Retinal pigment epithelial cell (primary cell): ENCODE data around the gene CELSR3.

Source experiments
- DNase-seq: peaks from one replicate; pipeline ENCODE4 v3.0.0-alpha.2; 2010; ENCODE audit warnings: low read depth
- H3K4me3 ChIP-seq: 2 replicates; pipeline ENCODE4 v1.5.1; 2011; ENCODE audit warnings: mild to moderate bottlenecking, low read length, control low read depth, moderate library complexity
- TF ChIP-seq, protein P1 (sequence below): conservative IDR thresholded peaks from 2 replicates; pipeline ENCODE4 v1.5.1; 2011; ENCODE audit warnings: low read depth, low read length, control low read depth, inconsistent platforms

The CELSR3 gene

DNA sequence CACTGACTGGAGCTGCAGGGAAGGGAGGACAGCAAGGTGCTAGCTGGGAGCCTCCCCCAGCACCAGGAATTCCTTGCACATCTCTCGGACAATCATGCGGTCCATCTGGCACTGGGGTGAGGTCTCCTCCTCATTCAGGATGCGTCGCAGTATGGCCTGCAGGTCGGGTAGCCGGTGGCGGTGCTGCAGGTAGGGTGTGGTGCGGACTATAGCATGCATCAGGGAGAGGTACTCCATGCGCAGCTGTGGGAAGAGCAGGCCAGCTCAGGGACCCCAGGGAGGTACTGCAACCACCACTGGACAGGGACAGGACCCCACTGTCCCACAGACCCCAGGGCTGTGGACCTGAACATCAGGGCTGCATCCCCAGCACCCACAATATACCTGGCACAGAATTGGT lies 11.8 kb upstream of the CELSR3 start:
- DNase-seq, result no peak
- TF ChIP-seq, protein P1, sequence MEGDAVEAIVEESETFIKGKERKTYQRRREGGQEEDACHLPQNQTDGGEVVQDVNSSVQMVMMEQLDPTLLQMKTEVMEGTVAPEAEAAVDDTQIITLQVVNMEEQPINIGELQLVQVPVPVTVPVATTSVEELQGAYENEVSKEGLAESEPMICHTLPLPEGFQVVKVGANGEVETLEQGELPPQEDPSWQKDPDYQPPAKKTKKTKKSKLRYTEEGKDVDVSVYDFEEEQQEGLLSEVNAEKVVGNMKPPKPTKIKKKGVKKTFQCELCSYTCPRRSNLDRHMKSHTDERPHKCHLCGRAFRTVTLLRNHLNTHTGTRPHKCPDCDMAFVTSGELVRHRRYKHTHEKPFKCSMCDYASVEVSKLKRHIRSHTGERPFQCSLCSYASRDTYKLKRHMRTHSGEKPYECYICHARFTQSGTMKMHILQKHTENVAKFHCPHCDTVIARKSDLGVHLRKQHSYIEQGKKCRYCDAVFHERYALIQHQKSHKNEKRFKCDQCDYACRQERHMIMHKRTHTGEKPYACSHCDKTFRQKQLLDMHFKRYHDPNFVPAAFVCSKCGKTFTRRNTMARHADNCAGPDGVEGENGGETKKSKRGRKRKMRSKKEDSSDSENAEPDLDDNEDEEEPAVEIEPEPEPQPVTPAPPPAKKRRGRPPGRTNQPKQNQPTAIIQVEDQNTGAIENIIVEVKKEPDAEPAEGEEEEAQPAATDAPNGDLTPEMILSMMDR, result no peak
- H3K4me3 ChIP-seq, result no peak overlapping the region

DNA sequence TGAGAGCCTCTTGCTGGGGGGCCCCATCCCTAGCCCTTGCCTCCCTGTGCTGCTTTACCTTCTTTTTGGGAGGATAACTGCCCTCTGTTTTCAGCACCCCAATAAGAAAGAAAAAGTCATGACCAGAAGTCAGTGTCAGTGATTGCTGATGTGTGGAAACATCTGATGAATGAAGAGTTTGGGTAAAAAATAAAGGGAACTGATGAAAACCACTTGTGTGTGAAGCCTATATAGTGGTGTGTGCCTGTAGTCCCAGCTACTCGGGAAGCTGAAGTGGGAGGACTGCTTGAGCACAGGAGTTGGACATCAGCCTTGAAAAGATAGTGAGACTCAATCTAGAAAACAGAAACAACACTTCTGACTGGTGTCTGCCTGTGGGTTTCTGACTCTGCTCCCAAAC lies 9.8 kb upstream of the CELSR3 start:
- TF ChIP-seq, protein P1, result no peak
- H3K4me3 ChIP-seq, result no peak overlapping the region
- no peak for DNase-seq

- no peak overlapping the region for H3K4me3 ChIP-seq
- TF ChIP-seq, protein P1, result no peak
- no peak for DNase-seq
Observed at GRCh38 chr3:48664929-48665328, 2.2 kb upstream of the CELSR3 start.

DNA sequence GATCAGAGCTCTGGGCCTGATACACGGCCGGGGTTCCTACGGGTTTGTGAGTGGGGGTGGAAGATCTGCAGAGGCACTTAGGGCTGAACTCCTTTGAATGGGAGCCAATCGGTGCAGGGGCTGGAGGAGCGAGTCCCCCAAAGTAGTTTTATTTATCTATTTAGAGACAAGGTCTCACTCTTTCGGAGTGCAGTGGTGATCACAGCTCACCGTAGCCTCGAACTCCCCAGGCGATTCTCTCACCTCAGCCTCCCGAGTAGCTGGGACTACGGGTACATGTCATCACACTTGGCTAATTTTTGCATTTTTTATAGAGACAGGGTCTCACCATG lies 1.6 kb upstream of the CELSR3 start:
- TF ChIP-seq, protein P1, result no peak
- H3K4me3 ChIP-seq, result no peak overlapping the region
- DNase-seq, result no peak

- H3K4me3 ChIP-seq, result peak overlapping the region; percentile 51
- TF ChIP-seq, protein P1, result peak; percentile 90
- DNase-seq, result peak; percentile 98
Observed at GRCh38 chr3:48663489-48664312, 1.0 kb upstream of the CELSR3 start.

DNA sequence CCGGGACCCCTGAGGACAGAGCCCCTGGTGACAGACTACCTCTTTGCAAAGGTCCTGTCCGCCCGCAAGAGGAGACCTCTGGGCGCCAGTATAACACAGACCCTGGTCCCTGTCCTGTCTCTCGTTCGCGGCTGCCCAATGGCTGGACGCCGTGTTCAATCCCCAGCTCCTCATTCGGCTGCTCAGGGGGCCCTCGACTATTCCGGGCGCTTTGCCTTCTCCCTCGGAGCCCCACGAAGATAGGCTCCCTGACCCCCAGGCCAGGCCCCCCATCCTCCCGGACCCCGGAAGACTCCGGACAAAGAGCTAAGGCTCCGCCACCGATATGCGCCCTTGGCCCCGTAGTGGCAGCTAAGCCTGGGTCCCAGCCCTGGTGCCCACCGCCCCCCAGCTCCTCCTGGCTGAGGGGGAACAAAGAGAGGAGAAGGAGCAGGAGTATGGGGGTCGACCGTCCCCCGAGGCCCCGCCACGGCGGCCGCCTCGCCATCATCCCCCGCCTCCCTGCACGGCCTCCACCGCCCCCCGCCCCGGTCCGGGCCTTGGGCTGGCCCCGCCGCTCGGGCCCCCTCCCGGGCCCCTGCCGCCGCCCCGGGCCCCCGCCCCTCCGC lies 437 bp downstream of the CELSR3 start:
- no peak for DNase-seq
- TF ChIP-seq, protein P1, result no peak
- H3K4me3 ChIP-seq, result peak overlapping the region; percentile 51
